A172 (cell line): ENCODE results near the gene KLHDC3. TPM values are rescaled to one million over a fixed set of nuclear protein-coding genes. Genes with fewer than 3 reads are reported as not detected.

ENCODE experiments used
- DNase-seq: peaks from one replicate; pipeline ENCODE4 v3.0.0-alpha.2; 2015; ENCODE audit warnings: low spot score
- total RNA-seq: library from RNA; depleted of rRNA; stranded (reverse); fragments of >200 nt; shearing (Covaris generic); gene quantifications from 2 replicates; pipeline ENCODE4 v1.2.3, GENCODE V29; 2014; rRNA removed

KLHDC3 gene
- total RNA-seq, 1 experiment from 2014 or later, result 75.3 TPM

DNA sequence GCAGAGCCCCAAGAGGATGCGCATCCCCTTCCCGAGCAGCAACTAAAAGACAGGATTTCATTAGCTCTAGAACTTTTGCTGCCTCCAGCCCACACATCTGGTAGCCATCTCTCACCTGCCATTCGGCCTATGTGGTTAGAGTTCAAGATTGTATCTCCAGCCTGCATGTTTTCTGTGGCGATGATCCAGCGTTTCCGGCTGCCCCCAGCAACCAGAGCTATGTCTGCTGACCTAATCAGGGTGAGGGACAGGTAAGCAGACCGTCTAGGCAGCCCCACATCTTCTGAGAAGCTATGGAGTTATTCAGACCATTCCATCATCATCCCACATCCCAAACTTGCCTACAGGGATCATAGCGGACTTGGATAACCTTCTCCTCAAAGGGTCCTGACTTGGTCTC lies 41.9 kb downstream of the KLHDC3 start:
- DNase-seq, result no peak

DNA sequence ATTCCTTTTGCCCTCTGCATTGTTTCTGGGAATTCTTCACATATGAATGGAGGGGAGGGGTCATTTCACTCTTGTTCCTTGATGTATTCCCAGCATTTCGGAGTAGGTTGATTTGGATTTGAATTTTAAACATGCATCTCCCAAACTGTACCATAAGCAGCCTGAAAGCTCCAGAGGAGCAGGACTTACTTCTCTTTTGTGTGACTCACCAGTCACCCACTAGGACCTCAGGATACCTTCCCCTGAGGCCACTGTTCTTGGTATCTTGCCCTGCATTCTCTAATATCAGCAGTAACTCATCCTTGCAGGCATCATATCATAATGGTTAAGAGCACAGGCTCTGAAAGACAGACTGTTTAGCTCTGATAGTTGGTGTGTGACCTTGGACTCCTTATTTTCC lies 44.5 kb downstream of the KLHDC3 start:
- DNase-seq, result peak; percentile 7

DNA sequence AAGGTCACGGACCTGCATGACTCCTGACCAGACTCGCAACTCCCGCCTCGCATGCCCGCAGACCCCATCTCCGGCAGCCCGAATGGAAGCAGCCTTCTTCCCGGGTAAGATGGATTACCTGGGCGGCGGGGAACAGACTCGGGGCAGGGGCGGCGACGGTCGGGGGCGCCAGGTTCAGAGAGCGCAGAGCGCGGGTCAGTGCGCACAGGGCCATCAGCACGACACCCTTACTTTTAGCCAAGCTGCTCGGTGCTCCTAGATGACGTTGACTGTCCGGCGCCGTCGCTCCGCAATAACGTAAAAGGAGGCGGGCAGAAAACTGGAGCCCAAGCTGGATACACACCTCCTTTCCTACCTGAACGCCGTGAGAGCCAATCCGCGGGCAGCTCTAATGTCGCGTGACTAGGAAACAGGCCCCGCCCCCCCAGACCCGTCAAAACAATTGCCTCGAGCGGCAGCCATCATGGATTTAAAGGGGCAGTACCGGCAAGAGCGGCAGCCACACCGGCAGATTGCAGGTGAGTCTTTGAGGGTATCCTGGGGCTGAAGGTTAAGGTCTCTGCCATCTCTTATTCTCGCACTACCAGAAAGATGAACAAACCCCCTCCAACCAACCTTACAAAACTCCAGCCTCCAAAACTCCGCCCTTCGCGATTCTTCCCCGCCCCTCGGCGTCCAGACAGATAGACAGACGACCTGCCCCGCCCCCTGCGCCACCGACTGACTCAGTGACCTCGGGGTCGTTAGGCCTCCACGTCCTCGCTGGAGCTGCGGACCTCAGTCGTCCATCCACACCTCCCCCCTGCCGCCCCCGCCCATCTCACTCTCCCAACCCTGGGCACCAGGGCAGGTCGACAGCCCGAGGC lies 45.4 kb downstream of the KLHDC3 start, which contains the start of the genes KLC4 and MRPL2:
Gene KLC4 (plus strand): TSS at position 464 of the 866 bp plus-strand sequence. CDS start 1,705 bp downstream, outside the sequence.
Gene MRPL2 (minus strand): TSS at position 267 of the 866 bp plus-strand sequence. CDS start 53 bp downstream, at position 214.
- peak; percentile 97 for DNase-seq

DNA sequence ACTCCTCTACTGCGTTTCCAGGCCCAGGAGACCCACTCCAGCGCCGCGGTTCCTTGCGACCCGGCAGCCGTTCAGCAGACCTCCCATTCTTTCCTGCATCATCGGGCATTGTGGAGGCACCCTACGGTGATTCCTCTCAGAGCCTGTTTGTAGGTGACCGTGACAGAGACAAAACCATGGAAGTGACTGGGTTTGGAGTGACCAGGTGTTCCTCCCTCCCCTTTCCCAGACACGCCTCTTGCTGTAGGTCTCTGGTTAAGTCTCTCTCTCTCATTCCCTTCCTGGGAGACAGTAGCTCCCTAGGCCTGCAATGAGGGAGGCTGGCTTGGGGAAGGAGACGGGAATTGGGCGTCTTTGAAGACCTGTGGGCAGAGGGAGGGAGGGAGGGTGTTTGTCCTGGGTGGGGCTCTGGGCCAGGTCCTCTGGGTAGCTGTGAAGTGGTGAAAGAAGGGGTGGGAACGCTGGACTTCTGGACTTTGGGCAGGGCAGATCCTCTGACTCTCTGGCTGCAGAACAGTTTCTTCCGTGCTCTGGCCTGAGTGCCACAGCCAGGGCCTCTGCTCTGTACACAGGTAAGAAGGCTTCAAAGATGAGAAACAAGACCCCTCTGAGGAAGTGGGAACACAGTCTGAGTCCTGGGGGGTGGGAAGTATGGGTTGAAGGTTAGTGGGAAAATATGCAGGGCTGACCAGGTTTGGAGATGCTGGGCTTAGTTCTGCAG lies 46.1 kb downstream of the KLHDC3 start:
- peak; percentile 18 for DNase-seq

DNA sequence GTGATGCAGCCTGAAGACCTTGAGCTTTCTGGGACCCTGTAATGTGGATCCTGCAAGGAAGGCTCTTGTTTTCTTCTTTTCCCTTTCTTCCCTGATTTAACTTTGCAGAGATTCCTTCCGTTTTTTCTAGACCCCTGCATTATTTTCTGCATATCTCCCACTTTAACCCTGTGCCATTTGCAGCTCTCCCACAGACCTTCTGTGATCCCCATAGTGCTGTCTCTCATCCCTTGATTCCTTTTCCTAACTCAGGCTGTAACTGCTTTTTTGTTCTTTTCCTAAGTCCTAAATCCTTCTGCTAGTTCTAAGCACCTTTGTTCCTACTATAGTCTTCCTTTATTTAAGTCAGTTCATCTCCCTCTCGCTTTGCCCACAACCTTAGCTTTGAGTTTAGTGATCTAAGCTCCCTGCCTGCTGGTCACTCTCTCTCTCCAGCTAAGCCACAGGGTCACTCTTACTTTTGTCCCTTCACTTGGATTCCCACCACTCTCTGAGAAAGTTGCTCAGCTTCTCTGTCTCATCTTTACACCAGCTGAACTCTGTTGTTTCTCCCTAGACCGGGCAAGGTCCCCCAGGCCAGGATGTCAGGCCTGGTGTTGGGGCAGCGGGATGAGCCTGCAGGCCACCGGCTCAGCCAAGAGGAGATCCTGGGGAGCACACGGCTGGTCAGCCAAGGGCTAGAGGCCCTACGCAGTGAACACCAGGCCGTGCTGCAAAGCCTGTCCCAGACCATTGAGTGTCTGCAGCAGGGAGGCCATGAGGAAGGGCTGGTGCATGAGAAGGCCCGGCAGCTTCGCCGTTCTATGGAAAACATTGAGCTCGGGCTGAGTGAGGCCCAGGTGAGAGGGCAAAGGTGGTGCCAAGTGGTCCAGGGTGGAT lies 46.9 kb downstream of the KLHDC3 start:
- DNase-seq, result no peak

DNA sequence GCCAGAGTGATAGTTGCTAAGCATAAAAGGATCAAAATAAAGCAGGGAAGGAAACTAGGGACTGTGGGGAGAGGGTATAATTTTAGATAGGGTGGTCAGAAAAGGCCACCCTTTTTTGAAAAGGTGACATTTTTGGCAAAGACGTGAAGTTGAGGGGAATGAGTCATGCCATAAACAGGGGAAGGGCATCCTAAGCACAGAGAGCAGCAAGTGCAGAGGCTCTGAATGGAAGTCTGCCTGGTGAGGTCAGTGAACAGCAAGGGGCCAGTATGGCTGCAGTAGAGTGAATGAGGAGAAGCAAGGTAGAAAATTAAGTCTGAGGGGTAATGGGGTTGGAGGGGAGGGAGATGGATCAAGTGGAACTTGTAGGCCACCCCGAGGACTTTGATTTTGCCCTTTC lies 47.8 kb downstream of the KLHDC3 start:
- peak; percentile 54 for DNase-seq

DNA sequence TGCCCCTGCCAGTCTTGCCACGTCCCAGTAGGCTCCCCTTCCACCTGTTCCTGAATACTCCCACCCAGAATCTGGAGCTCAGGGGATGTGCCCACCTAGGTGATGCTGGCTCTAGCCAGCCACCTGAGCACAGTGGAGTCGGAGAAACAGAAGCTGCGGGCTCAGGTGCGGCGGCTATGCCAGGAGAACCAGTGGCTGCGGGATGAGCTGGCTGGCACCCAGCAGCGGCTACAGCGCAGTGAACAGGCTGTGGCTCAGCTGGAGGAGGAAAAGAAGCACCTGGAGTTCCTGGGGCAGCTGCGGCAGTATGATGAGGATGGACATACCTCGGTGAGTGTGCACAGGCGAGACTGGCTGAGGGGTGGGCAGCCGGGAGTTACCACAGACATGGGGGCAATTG lies 48.8 kb downstream of the KLHDC3 start:
- DNase-seq, result no peak

DNA sequence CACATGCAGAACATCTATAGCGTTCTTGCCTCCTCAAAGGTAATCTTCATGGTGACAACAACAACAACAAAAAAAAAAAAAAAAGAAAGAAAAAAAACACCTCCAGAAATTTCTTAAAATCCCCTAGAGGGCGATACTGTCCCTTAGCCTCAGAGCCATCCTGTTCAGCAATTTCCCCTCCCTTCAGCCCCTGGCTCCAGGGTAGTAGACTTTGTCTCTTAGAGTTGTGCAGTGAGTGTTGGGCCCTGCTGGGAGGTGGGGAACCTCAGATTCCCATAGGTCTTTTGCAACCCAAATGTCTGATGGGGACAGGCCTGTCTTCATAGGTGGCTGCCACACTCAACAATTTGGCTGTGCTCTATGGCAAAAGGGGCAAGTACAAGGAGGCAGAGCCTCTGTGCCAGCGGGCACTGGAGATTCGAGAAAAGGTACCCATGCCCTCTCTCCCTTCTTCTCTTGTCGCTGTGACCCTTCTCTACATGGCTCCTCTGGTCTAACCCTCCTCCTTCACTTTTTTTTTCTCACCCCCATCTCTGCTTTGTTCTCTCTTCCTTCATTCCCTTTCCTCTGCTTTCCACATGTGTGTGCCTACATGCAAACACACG lies 56.1 kb downstream of the KLHDC3 start:
- DNase-seq, result peak; percentile 40

Other genes starting within 250 kb of the KLHDC3 start
- 3.7 and 3.9 TPM in 2 replicates for gene BICRAL, start 232.2 kb upstream of the KLHDC3 start, total RNA-seq
- 104 and 108 TPM in 2 replicates for gene RPL7L1, start 134.6 kb upstream of the KLHDC3 start, total RNA-seq
- gene PTCRA, start 98.2 kb upstream of the KLHDC3 start, total RNA-seq, result not detected in 2 replicates
- 33.8 and 36.3 TPM in 2 replicates for gene CNPY3, start 84.8 kb upstream of the KLHDC3 start, total RNA-seq
- gene GNMT, start 53.5 kb upstream of the KLHDC3 start, total RNA-seq, result 0.24 TPM in 1 of 2 replicates, not detected in the other
- 8.2 and 9.4 TPM in 2 replicates for gene PEX6, start 35.1 kb upstream of the KLHDC3 start, total RNA-seq
- gene PPP2R5D, start 29.7 kb upstream of the KLHDC3 start, total RNA-seq, result 38.9 and 48.5 TPM in 2 replicates
- gene MEA1, start 303 bp upstream of the KLHDC3 start, total RNA-seq, result 134 and 144 TPM in 2 replicates
- gene RRP36, start 7.4 kb downstream of the KLHDC3 start, total RNA-seq, result 111 and 121 TPM in 2 replicates
- gene CUL7, start 39.6 kb downstream of the KLHDC3 start, total RNA-seq, result 22.5 and 24.7 TPM in 2 replicates
- gene MRPL2, start 45.2 kb downstream of the KLHDC3 start, total RNA-seq, result 29.9 and 30.7 TPM in 2 replicates
- 17.0 and 19.0 TPM in 2 replicates for gene KLC4, start 45.4 kb downstream of the KLHDC3 start, total RNA-seq
- 82.3 and 84.6 TPM in 2 replicates for gene PTK7, start 62.1 kb downstream of the KLHDC3 start, total RNA-seq
- 15.7 and 18.0 TPM in 2 replicates for gene SRF, start 157.0 kb downstream of the KLHDC3 start, total RNA-seq
- 17.5 and 19.6 TPM in 2 replicates for gene CUL9, start 167.9 kb downstream of the KLHDC3 start, total RNA-seq
- gene DNPH1, start 215.2 kb downstream of the KLHDC3 start, total RNA-seq, result 120 and 173 TPM in 2 replicates
- not detected in 2 replicates for gene TTBK1, start 229.2 kb downstream of the KLHDC3 start, total RNA-seq